GF-D8 (cell line): ENCODE data around the gene B9D2.

ENCODE experiments used
- DNase-seq: peaks from one replicate; lab custom pipeline; 2025; lab: John Stamatoyannopoulos, UW

Gene B9D2

GRCh38 chr19:41309180-41310032, 54.5 kb downstream of the B9D2 start:
- no peak for DNase-seq

- DNase-seq: peak; percentile 56
Observed at GRCh38 chr19:41308450-41309179, 55.3 kb downstream of the B9D2 start.

- no peak for DNase-seq
Observed at GRCh38 chr19:41307954-41308449, 55.9 kb downstream of the B9D2 start.

GRCh38 chr19:41307090-41307875, 56.7 kb downstream of the B9D2 start:
- no peak for DNase-seq

GRCh38 chr19:41305927-41306793, 57.8 kb downstream of the B9D2 start:
- DNase-seq: no peak

GRCh38 chr19:41304706-41305483, 59.1 kb downstream of the B9D2 start:
- no peak for DNase-seq
